ENCODE data around the gene ADGRD1.
"Not testable (repeated sequence)": the region's sequence is repeated elsewhere in the genome, so short reads cannot be mapped to it uniquely, and the experiment has no call there.

The ADGRD1 gene

GRCh38 chr12:130953771-130954543 lies at the start of gene ADGRD1:
Gene ADGRD1, plus strand, starts transcription at chr12:130953907. Its CDS starts 559 bp downstream, at chr12:130954466.
- TF ChIP-seq CTCF (IDR thresholded peaks at IDR 0.05; ENCODE audit: insufficient read depth, low read length, missing control alignments), result no peak
- ChIA-PET POLR2A (no interaction called here), CTCF (no interaction called here)
- no peak for DNase-seq (ENCODE audit: low read depth, low spot score)
- no peak within 1 kb of the TSS for H3K4me3 ChIP-seq (ENCODE audit: low read depth, low read length)

DNA sequence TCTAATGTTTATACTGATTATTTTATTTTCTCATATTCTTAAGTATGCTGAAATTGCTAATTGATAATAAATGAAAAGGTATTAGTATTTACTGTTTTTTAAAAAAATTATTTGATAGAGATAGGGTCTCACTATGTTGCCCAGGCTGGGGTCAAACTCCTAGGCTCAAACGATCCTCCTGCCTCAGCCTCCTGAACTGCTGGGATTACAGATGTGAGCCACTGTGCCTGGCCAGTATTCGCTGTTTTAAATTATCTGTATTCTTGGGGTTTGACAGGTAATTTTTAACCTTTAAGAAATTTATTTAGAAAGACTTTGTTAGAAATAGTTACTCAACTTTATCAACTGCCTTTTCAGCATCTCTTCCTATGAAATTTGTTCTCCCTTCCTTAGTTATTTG lies 49.6 kb upstream of the ADGRD1 start:
- H3K4me3 ChIP-seq (ENCODE audit: low read depth, low read length), result no peak overlapping the region
- ChIA-PET POLR2A (no interaction called here), CTCF (no interaction called here)
- TF ChIP-seq CTCF (IDR thresholded peaks at IDR 0.05; ENCODE audit: insufficient read depth, low read length, missing control alignments), result no peak
- DNase-seq (ENCODE audit: low read depth, low spot score), result no peak

DNA sequence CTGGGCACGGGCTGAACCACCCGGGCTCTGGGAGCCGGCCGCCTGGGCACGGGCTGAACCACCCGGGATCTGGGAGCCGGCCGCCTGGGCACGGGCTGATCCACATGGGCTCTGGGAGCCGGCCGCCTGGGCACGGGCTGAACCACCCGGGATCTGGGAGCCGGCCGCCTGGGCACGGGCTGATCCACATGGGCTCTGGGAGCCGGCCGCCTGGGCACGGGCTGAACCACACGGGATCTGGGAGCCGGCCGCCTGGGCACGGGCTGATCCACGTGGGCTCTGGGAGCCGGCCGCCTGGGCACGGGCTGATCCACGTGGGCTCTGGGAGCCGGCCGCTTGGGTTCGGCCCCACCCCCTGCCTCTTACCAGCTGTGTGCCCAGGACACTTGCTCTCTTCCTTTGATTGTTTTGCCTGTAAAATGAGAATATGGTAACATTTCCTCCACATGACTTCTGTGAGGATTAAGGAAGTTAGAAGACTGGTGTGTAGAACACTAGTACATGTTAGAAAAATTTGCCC lies 48.7 kb upstream of the ADGRD1 start:
- POLR2A ChIA-PET; CTCF ChIA-PET; H3K4me3 ChIP-seq (ENCODE audit: low read depth, low read length); DNase-seq (ENCODE audit: low read depth, low spot score): not testable (repeated sequence)

DNA sequence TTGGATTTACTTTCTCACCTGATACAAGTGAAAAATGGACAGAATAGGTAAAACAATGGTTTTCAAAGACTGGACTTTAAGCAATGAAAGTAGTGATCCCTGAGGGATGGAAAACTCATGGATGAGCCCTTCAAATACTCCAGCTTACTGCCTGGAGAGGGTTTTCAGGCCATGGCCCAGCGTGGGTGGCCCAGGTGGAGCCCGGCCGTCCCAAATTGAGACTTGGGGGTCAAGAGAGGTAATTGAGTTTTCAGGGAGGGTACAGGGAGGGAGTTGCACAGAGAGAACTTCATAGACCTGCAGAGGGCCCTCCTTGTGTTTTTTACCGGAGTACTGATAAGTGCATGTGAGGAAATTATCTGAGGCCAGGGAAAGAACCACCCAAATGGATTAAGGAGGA lies 44.6 kb upstream of the ADGRD1 start:
- no peak for TF ChIP-seq CTCF (IDR thresholded peaks at IDR 0.05; ENCODE audit: insufficient read depth, low read length, missing control alignments)
- ChIA-PET POLR2A (no interaction called here), CTCF (no interaction called here)
- H3K4me3 ChIP-seq (ENCODE audit: low read depth, low read length), result no peak overlapping the region
- no peak for DNase-seq (ENCODE audit: low read depth, low spot score)

DNA sequence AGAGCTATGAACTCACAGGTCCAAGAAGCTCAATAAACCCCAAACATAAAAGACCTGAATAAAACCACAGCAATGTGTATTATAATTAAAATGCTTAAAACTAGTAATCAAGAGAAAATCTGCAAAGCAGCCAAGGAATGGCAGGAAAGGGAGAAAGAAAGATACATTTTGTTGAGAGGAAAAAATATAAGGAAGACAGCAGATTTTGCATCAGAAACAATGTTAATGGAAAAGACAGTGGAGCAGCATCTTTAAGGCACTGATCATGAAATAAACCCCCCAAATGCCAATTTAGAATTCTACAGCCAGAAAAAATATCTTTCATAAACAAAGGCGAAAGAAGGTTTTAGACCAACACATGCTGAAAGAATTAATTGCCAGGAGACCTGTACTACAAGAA lies 42.5 kb upstream of the ADGRD1 start:
- no peak overlapping the region for H3K4me3 ChIP-seq (ENCODE audit: low read depth, low read length)
- ChIA-PET POLR2A (no interaction called here), CTCF (no interaction called here)
- TF ChIP-seq CTCF (IDR thresholded peaks at IDR 0.05; ENCODE audit: insufficient read depth, low read length, missing control alignments), result no peak
- no peak for DNase-seq (ENCODE audit: low read depth, low spot score)

- ChIA-PET CTCF (no interaction called here), POLR2A (no interaction called here)
- DNase-seq (ENCODE audit: low read depth, low spot score), result no peak
- no peak overlapping the region for H3K4me3 ChIP-seq (ENCODE audit: low read depth, low read length)
- TF ChIP-seq CTCF (IDR thresholded peaks at IDR 0.05; ENCODE audit: insufficient read depth, low read length, missing control alignments), result no peak
Observed at GRCh38 chr12:130911933-130912332, 41.8 kb upstream of the ADGRD1 start.

Measured in AG04449 (cell line).